ENCODE data around the gene TBC1D30.
A peak's percentile ranks its signal among the peaks of the same experiment; 100 is the strongest.
"Not testable (repeated sequence)": the region's sequence is repeated elsewhere in the genome, so short reads cannot be mapped to it uniquely, and the experiment has no call there.

The TBC1D30 gene, protein sequence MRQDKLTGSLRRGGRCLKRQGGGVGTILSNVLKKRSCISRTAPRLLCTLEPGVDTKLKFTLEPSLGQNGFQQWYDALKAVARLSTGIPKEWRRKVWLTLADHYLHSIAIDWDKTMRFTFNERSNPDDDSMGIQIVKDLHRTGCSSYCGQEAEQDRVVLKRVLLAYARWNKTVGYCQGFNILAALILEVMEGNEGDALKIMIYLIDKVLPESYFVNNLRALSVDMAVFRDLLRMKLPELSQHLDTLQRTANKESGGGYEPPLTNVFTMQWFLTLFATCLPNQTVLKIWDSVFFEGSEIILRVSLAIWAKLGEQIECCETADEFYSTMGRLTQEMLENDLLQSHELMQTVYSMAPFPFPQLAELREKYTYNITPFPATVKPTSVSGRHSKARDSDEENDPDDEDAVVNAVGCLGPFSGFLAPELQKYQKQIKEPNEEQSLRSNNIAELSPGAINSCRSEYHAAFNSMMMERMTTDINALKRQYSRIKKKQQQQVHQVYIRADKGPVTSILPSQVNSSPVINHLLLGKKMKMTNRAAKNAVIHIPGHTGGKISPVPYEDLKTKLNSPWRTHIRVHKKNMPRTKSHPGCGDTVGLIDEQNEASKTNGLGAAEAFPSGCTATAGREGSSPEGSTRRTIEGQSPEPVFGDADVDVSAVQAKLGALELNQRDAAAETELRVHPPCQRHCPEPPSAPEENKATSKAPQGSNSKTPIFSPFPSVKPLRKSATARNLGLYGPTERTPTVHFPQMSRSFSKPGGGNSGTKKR

GRCh38 chr12:64824500-64825142 lies at the start of gene TBC1D30:
TBC1D30 (plus strand) TSS chr12:64824647; CDS start chr12:64824880, 233 bp downstream.
- H3K27ac ChIP-seq (ENCODE audit: low read length): no peak within 1 kb of the TSS
- H3K9me3 ChIP-seq (ENCODE audit: control insufficient read depth in 2 of 2, low read length in 2 of 2): no peaks in the 10 kb centered on the region
- H3K9ac ChIP-seq (ENCODE audit: low read length in 2 of 2): no peak within 1 kb of the TSS
- H3K4me1 ChIP-seq (ENCODE audit: control insufficient read depth, insufficient read depth, low read length): peaks cover 23% of the 10 kb centered on the region
- H3K4me3 ChIP-seq (ENCODE audit: low read length in 2 of 2): peak within 1 kb of the TSS; percentile 44 to 72
- no peaks in the 10 kb centered on the region for H3K36me3 ChIP-seq (ENCODE audit: control insufficient read depth in 2 of 2, insufficient read depth in 2 of 2, low read length in 2 of 2)
- H3K27me3 ChIP-seq (ENCODE audit: control insufficient read depth in 1 of 2, insufficient read depth in 2 of 2, low read length in 2 of 2): peaks cover 26 to 39% of the 10 kb centered on the region in 2 donors

DNA sequence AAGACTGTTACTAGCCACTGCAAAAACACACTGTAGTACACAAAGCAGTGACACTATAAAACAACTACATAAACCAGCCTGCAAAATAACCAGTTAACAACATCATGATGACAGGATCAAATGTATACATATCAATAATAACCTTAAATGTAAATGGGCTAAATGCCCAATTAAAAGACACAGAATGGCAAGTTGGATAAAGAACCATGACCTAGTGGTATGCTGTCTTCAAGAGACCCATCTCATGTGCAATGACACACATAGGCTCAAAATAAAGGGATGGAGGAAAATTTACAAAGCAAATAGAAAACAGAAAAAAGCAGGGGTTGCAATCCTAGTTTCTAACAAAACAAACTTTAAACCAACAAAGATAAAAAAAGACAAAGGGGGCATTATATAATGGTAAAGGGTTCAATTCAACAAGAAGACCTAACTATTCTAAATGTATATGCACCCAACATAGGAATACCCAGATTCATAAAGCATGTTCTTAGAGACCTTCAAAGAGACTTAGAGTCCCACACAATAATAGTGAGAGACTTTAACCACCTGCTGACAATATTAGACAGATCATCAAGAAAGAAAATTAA lies 49.2 kb upstream of the TBC1D30 start:
- not testable (repeated sequence) for H3K4me1 ChIP-seq (ENCODE audit: control insufficient read depth, insufficient read depth, low read length); H3K36me3 ChIP-seq (ENCODE audit: control insufficient read depth in 2 of 2, insufficient read depth in 2 of 2, low read length in 2 of 2); H3K4me3 ChIP-seq (ENCODE audit: low read length in 2 of 2); H3K9me3 ChIP-seq (ENCODE audit: control insufficient read depth in 2 of 2, low read length in 2 of 2); H3K27ac ChIP-seq (ENCODE audit: low read length); H3K9ac ChIP-seq (ENCODE audit: low read length in 2 of 2); H3K27me3 ChIP-seq (ENCODE audit: control insufficient read depth in 1 of 2, insufficient read depth in 2 of 2, low read length in 2 of 2)

GRCh38 chr12:64779354-64779974 lies 45.0 kb upstream of the TBC1D30 start:
- Histone ChIP-seq H3K4me1 (ENCODE audit: control insufficient read depth, insufficient read depth, low read length) (peaks cover 13% of the 10 kb centered on the region), H3K9ac (ENCODE audit: low read length in 2 of 2) (no peak overlapping the region), H3K36me3 (ENCODE audit: control insufficient read depth in 2 of 2, insufficient read depth in 2 of 2, low read length in 2 of 2) (no peaks in the 10 kb centered on the region), H3K4me3 (ENCODE audit: low read length in 2 of 2) (no peak overlapping the region), H3K9me3 (ENCODE audit: control insufficient read depth in 2 of 2, low read length in 2 of 2) (no peaks in the 10 kb centered on the region), H3K27me3 (ENCODE audit: control insufficient read depth in 1 of 2, insufficient read depth in 2 of 2, low read length in 2 of 2) (peaks cover 16 to 30% of the 10 kb centered on the region in 2 donors), H3K27ac (ENCODE audit: low read length) (no peak overlapping the region)

GRCh38 chr12:64780132-64780530 lies 44.3 kb upstream of the TBC1D30 start:
- H3K4me1 ChIP-seq (ENCODE audit: control insufficient read depth, insufficient read depth, low read length): peaks cover 13% of the 10 kb centered on the region
- peak overlapping the region in 1 of 2 donors; percentile 70 for H3K4me3 ChIP-seq (ENCODE audit: low read length in 2 of 2)
- H3K9me3 ChIP-seq (ENCODE audit: control insufficient read depth in 2 of 2, low read length in 2 of 2): no peaks in the 10 kb centered on the region
- peaks cover 16 to 32% of the 10 kb centered on the region in 2 donors for H3K27me3 ChIP-seq (ENCODE audit: control insufficient read depth in 1 of 2, insufficient read depth in 2 of 2, low read length in 2 of 2)
- no peaks in the 10 kb centered on the region for H3K36me3 ChIP-seq (ENCODE audit: control insufficient read depth in 2 of 2, insufficient read depth in 2 of 2, low read length in 2 of 2)
- H3K9ac ChIP-seq (ENCODE audit: low read length in 2 of 2): no peak overlapping the region
- H3K27ac ChIP-seq (ENCODE audit: low read length): no peak overlapping the region

DNA sequence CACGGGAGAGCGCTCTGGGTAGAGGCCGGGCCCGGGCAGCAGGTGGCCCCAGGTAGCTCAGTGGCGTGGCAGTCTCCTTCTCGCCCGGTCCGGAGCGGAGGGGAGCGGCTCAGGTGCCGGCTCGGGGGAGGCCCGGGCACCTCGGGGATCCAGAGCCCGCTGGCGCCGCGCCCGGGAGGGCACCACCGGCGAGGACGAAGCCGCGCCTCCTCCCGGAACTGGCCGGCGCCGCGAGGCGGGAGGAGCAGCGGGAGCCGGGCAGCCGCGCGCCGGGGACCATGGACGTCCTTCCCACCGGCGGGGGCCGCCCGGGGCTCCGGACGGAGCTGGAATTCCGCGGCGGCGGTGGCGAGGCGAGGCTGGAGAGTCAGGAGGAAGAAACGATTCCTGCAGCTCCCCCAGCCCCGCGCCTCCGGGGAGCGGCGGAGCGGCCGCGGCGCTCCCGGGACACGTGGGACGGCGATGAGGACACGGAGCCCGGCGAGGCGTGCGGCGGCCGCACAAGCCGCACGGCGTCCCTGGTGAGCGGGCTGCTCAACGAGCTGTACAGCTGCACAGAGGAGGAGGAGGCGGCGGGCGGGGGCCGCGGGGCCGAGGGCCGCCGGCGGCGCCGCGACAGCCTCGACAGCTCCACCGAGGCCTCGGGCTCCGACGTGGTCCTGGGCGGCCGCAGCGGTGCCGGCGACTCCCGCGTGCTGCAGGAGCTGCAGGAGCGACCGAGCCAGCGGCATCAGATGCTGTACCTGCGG lies 43.7 kb upstream of the TBC1D30 start:
- Histone ChIP-seq H3K27ac (ENCODE audit: low read length) (no peak overlapping the region), H3K27me3 (ENCODE audit: control insufficient read depth in 1 of 2, insufficient read depth in 2 of 2, low read length in 2 of 2) (peaks cover 16 to 36% of the 10 kb centered on the region in 2 donors), H3K4me3 (ENCODE audit: low read length in 2 of 2) (peak overlapping the region; percentile 68 to 70), H3K36me3 (ENCODE audit: control insufficient read depth in 2 of 2, insufficient read depth in 2 of 2, low read length in 2 of 2) (no peaks in the 10 kb centered on the region), H3K9ac (ENCODE audit: low read length in 2 of 2) (no peak overlapping the region), H3K9me3 (ENCODE audit: control insufficient read depth in 2 of 2, low read length in 2 of 2) (no peaks in the 10 kb centered on the region), H3K4me1 (ENCODE audit: control insufficient read depth, insufficient read depth, low read length) (peaks cover 13% of the 10 kb centered on the region)

- Histone ChIP-seq H3K27me3 (ENCODE audit: control insufficient read depth in 1 of 2, insufficient read depth in 2 of 2, low read length in 2 of 2) (peaks cover 16 to 39% of the 10 kb centered on the region in 2 donors), H3K9me3 (ENCODE audit: control insufficient read depth in 2 of 2, low read length in 2 of 2) (no peaks in the 10 kb centered on the region), H3K9ac (ENCODE audit: low read length in 2 of 2) (peak overlapping the region in 1 of 2 donors; percentile 21), H3K36me3 (ENCODE audit: control insufficient read depth in 2 of 2, insufficient read depth in 2 of 2, low read length in 2 of 2) (no peaks in the 10 kb centered on the region), H3K27ac (ENCODE audit: low read length) (no peak overlapping the region), H3K4me1 (ENCODE audit: control insufficient read depth, insufficient read depth, low read length) (peaks cover 13% of the 10 kb centered on the region), H3K4me3 (ENCODE audit: low read length in 2 of 2) (peak overlapping the region; percentile 68 to 70)
Observed at GRCh38 chr12:64781280-64782190, 42.9 kb upstream of the TBC1D30 start.

GRCh38 chr12:64782191-64782876 lies 42.1 kb upstream of the TBC1D30 start:
- Histone ChIP-seq H3K27me3 (ENCODE audit: control insufficient read depth in 1 of 2, insufficient read depth in 2 of 2, low read length in 2 of 2) (peaks cover 16 to 39% of the 10 kb centered on the region in 2 donors), H3K9ac (ENCODE audit: low read length in 2 of 2) (no peak overlapping the region), H3K4me3 (ENCODE audit: low read length in 2 of 2) (peak overlapping the region in 1 of 2 donors; percentile 70), H3K4me1 (ENCODE audit: control insufficient read depth, insufficient read depth, low read length) (peaks cover 13% of the 10 kb centered on the region), H3K27ac (ENCODE audit: low read length) (no peak overlapping the region), H3K9me3 (ENCODE audit: control insufficient read depth in 2 of 2, low read length in 2 of 2) (no peaks in the 10 kb centered on the region), H3K36me3 (ENCODE audit: control insufficient read depth in 2 of 2, insufficient read depth in 2 of 2, low read length in 2 of 2) (no peaks in the 10 kb centered on the region)

GRCh38 chr12:64785838-64786237 lies 38.6 kb upstream of the TBC1D30 start:
- Histone ChIP-seq H3K9me3 (ENCODE audit: control insufficient read depth in 2 of 2, low read length in 2 of 2) (no peaks in the 10 kb centered on the region), H3K27ac (ENCODE audit: low read length) (no peak overlapping the region), H3K27me3 (ENCODE audit: control insufficient read depth in 1 of 2, insufficient read depth in 2 of 2, low read length in 2 of 2) (peaks cover 16 to 35% of the 10 kb centered on the region in 2 donors)

GRCh38 chr12:64790166-64790565 lies 34.3 kb upstream of the TBC1D30 start:
- Histone ChIP-seq H3K4me1 (ENCODE audit: control insufficient read depth, insufficient read depth, low read length) (no peaks in the 10 kb centered on the region), H3K9me3 (ENCODE audit: control insufficient read depth in 2 of 2, low read length in 2 of 2) (no peaks in the 10 kb centered on the region)

More at GRCh38 chr12:64785838-64786237, 38.6 kb upstream of the TBC1D30 start:
- peaks cover 10% of the 10 kb centered on the region for H3K4me1 ChIP-seq (ENCODE audit: control insufficient read depth, insufficient read depth, low read length)
- H3K4me3 ChIP-seq (ENCODE audit: low read length in 2 of 2): no peak overlapping the region
- no peak overlapping the region for H3K9ac ChIP-seq (ENCODE audit: low read length in 2 of 2)
- no peaks in the 10 kb centered on the region for H3K36me3 ChIP-seq (ENCODE audit: control insufficient read depth in 2 of 2, insufficient read depth in 2 of 2, low read length in 2 of 2)

More at GRCh38 chr12:64790166-64790565, 34.3 kb upstream of the TBC1D30 start:
- Histone ChIP-seq H3K27ac (ENCODE audit: low read length) (no peak overlapping the region), H3K4me3 (ENCODE audit: low read length in 2 of 2) (no peak overlapping the region), H3K9ac (ENCODE audit: low read length in 2 of 2) (no peak overlapping the region), H3K27me3 (ENCODE audit: control insufficient read depth in 1 of 2, insufficient read depth in 2 of 2, low read length in 2 of 2) (peaks cover 0 to 7% of the 10 kb centered on the region in 2 donors), H3K36me3 (ENCODE audit: control insufficient read depth in 2 of 2, insufficient read depth in 2 of 2, low read length in 2 of 2) (no peaks in the 10 kb centered on the region)
